Right renal pelvis (tissue), 4 donors: ENCODE data around the gene CRYAB. TPM values are rescaled to one million over a fixed set of nuclear protein-coding genes. Genes with fewer than 3 reads are reported as not detected.
"Not testable (repeated sequence)": the region's sequence is repeated elsewhere in the genome, so short reads cannot be mapped to it uniquely, and the experiment has no call there.

Source experiments
- DNase-seq, 4 donors: peaks; one replicate each; pipeline ENCODE4 v3.0.0-alpha.2; 2013; ENCODE audit warnings: low read depth in 4 of 4, low spot score in 3 of 4, missing footprints in 1 of 4
- polyA plus RNA-seq, 4 donors: library from polyadenylated mRNA; unstranded; fragments of 120-200 nt; gene quantifications; one replicate each; pipeline ENCODE4 v1.2.1, GENCODE V29; 2013; ENCODE audit not compliant: insufficient read length in 4 of 4

Gene CRYAB
- polyA plus RNA-seq, 4 donors, result 49.9 to 71.0 (median 58.3) TPM

DNA sequence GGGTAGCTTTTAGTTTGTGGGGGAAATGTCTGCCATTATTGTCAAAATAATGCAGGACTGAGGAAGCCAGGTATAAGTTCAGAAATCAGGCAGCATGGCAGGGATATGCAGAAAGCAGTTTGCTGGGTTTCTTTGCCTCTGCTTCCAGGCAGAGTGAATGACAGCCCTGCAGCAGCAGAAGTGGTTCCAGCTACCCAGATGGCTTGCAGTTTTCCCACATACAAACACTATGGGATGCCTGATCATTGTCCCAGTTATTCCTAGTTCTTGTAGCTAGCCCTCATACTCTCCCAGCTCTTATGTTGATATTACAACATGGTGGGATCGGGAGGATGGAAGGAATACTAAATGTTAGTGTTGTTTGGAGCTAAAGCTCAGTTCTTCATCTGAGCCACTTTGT lies 22.7 kb upstream of the CRYAB start:
- no peak for DNase-seq

DNA sequence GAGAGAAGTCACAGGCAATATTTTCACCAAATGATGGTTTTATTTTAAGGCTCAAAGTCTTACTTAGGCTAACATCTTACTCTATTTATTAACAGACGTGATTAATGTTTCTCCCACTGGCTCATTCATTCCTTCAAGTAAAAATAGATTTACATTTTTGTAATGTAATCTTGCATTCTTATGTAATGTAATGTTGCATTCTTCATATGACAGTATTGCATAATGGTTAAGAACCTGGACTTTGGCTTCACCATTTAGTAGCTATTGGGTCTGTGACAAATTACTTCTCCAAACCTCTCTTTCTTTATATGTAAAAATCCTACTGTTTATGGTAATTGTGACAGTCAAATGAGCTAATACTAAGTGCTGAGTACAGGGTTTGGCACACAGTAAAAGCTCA lies 22.3 kb upstream of the CRYAB start:
- no peak for DNase-seq

DNA sequence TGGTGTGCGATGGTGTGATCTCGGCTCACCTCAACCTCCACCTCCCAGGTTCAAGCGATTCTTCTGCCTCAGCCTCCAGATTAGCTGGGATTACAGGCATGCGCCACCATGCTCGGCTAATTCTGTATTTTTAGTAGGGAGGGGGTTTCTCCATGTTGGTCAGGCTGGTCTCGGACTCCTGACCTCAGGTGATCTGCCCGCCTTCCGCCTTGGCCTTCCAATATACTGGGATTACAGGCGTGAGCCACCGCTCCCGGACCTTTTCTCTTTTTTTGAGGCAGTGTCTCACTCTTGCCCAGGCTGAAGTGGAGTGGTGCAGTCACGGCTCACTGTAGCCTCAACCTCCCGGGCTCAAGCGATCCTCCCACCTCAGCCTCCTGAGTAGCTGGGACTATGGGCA lies 21.6 kb upstream of the CRYAB start:
- not testable (repeated sequence) for DNase-seq

DNA sequence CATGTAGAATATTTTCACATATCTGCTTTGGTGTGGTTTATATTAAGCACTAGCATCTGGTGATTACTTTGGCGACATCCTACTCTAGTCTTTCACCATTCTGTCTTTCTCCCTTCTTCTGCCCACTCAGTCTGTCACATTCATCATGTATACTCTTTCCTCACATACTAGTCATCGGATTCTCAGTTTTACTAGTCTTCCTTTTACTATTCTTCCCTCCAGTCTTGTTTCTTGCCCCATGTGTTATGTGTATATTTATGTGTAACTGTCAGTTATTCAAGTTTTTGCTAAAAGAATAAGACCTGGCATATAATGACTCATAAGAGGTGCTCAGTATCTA lies 21.0 kb upstream of the CRYAB start:
- DNase-seq, result no peak

DNA sequence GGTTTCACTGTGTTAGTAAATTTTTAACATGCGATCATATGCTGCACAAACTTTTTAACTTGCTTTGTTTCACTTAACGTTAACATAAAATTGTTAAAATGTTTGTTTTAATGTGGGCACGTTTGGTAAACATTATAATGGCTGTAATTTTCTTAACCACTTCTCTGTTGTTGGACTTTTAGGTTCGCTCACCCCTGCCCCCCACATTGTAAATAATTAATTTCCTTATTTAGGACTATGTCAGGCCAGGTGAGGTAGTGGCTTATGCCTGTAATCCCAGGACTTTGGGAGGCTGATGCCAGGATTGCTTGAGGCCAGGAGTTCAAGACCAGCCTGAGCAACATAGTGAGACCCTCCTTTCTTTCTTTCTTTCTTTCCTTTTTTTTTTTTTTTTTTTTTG lies 18.9 kb upstream of the CRYAB start:
- no peak for DNase-seq

DNA sequence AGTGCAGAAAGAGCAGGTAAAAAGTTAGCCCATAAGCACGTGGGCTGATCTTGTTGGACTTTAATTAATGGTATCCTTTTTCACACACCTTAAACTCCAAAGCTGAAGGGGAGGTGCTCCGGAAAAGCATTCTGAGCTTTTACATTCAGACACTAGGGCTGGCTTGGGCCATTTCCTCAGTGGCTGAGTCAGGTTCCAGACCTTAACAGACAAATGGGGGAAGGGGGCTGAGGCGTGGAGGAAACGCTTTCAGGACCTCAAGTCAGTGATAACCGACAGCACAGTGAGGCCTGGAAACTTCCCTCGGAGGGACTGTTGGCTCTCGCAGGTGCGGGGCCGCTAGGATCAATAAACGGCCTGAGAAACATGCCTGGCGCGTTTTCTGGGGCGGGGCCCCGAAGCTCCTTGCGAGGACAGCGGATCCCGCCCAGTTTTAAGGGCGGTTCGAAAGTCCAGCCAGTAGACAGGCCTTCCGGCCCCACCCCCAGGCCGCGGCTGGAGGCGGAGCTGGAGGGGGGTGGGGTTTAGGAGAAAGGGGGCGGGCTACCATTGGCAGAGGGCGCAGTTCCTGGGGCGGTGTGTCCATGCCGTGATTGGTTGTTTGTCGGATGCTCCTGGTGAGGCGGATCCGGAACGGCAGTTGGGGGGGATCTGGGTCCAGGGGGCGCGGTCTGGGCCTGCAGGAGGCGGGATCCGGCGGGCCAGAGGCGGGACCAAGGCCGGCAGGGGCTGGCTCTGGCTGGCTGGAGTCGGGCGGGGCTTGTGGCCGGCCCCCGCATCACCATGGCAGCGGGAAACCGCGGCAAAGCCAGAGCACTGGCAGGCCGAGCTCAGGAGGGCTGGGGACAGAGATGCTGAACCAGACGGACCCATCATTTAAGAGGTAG lies 15.2 kb upstream of the CRYAB start:
- peak; percentile 93 to 94 (median 94) for DNase-seq

DNA sequence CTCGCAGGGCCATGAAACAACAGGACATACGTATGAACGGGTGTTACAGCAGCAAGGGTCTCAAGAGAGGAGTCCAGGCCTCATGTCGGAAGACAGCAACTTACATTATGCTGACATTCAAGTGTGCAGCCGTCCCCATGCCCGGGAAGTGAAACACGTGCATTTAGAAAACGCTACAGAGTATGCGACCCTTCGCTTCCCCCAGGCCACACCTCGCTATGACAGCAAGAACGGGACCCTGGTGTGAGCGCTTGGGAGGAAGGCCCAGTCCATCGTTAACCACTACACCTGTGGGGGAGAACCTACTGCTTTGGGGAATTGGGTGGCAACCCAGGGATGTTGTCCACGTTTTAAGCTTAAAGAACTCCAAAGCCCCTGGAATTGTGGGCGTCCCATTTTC lies 14.4 kb upstream of the CRYAB start:
- DNase-seq, result no peak

DNA sequence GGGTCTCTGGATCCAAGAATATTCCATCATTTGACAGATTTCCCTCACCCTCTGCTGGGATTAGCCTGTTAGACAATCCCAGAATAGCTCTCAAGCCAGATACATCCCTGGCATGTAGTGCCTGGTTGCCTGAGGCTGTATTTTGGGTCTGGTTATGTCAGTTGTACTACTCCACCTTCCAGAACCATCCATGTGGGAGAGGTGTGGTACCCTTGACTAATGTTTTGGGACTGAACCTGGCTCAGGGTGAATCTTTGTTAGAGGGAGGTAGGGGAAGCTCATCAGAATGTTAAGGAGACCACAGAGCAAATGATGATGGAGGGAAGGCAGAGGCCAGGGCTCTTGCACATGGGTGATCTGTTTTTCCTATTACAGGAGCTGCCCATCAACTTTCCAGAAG lies 12.4 kb upstream of the CRYAB start:
- no peak for DNase-seq

DNA sequence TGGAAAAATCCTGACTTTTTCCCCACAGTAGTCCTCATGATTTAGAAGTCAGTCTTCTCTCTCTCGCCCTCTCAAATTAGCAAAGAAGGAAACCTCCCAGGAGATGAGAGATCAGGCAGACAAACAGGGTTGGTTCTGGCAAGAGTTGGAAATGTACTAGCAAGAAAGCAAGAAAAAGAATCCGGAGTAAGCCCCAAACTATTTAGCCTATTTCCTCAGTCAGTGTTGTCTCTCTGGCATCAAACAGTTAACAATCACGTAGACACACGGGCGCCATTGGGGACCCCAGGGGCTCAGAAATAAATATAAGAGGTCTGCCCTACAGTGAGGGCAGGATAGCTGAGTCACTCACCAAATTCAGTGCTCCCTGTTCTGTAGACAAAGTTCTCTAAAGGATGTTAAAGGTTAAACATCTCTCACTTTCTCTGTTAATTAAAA lies 11.8 kb upstream of the CRYAB start:
- DNase-seq, result no peak

DNA sequence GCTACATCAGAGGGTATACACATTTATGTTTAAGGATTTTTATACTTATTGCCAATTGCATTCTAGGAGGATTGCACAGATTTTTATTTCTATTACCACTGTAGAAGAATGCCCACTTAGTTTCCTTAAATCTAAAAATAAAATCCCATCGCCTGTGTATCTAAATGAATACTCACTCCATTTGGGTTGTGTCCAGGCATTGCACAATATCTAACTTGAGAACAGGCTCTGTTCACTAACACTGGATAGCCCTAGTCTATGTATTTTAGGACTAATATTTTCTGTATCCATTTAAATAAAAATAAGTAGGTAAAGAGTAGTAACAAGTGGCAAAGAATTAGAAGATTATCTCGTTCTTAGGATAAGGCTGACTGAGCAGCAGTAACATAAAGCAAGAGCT lies 11.2 kb upstream of the CRYAB start:
- no peak for DNase-seq

DNA sequence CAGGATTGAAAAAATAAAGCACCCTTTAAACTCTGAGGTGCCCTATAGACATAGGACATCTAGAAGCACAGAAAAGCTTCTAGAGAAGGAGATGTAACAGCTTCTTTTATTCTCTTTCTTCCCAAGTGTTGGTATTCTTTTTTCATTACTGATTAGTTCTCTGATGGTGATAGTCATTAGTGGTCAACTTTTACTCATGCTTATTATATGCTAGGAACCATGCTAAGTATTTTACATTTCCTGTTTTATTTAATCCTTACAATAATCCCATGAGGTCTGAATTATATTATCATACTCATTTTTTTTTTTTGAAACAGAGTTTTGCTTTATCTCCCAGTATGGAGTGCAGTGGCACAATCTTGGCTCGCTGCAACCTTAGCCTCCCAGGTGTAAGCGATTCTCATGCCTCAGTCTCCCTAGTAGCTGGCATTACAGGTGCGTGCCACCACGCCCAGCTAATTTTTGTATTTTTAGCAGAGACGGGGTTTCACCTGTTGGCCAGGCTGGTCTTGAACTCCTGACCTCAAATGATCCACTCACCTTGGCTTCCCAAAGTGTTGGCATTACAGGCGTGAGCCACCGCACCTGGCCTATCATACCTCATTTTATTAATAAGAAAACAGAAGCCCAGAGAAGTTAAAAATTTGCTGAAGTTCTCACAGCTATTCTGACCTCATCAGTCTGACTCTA lies 10.1 kb upstream of the CRYAB start:
- no peak for DNase-seq

DNA sequence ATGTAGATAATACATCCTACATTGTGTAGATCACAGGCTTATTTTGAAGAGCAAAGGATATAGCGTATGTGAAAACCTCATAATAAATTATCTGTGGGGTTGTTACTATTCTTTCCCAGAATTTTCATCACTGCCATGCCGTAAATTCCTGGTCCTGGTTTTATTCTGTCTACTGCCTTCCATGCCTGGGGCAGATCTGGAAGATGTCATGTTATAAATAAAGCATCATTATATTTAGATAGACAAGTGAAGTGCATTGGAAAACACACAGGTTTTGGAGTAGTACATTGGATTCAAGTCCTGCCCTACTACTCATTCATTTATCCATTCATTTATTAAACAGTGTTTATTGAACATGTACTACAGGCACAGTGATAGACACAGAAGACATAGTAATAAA lies 9.3 kb upstream of the CRYAB start:
- no peak for DNase-seq

DNA sequence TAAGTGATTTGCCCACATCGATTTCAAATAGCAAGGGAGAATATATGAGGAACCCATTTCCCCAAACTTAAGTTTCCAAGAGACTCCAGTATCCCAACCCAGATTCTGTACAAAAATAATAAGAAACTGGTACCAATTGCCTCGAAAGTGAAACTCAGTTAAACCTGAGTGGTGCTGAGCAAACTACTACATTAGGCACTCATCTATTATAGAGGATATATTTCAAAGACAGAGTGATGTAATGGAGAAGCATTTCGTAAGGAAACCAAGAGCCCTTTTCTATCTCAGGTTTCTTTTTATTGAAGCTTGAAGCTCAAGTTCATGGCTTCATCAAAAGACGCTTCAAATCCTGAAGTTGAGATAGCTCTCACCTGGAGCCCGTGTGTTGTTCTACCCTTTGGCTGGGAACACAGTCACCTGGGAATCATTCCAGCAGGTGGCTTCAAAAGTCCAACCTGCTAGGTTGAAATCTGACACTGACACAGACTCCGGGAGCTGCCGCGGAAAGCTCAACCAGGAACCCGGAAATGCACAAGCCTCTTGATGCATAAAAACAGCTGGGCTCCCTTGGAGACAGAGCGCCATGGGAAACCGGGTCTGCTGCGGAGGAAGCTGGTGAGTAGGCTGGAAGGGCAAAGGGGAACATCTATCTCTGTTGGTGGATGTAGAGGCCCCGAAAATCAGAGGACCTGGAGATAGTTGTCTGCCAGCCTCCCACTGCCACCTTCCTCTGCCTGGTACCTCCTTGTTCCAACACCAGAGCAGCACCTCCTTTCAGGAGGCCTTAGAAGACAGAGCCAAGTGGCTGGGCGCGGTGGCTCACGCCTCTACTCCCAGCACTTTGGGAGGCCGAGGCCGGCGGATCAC lies 7.1 kb upstream of the CRYAB start, which contains the start of gene C11orf52:
TSS of gene C11orf52 (plus strand) at position 524 of the 867 bp plus-strand sequence. CDS start at position 584, 60 bp downstream.
- peak; percentile 57 to 86 (median 82) for DNase-seq

DNA sequence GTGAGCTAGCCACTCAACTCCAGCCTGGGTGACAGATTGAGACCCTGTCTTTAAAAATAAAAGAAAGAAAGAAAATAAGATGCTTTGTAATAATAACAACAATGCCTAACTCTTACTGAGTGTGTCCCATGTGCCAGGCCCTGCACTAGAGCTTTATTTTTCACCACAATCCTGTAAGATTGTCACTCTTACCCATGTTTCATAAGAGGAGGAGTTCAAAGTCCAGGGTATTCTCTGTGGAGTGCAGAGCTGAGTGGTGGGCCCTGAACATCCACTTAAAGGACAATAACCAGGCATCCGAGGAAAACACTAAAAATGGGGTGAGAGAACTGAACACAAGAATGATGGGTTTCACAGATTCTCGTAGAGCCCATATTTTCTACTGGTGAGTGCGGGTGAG lies 6.2 kb upstream of the CRYAB start:
- DNase-seq, result no peak

DNA sequence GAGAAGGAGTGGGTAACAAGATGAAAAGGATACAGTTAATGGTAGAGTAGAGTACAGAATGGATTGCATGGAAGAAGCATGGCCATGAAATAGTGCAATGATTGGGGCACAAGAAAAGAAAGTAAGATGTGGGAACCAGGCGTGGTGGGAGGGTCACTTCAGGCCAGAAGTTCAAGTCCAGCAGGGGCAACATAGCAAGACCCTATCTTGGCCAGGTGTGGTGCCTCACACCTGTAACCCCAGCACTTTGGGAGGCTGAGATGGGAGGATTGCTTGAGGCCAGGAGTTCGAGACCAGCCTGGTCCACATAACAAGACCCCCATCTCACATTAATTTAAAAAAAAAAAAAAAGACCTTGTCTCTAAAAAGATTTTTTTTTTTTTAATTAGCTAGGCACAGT lies 5.7 kb upstream of the CRYAB start:
- no peak for DNase-seq

DNA sequence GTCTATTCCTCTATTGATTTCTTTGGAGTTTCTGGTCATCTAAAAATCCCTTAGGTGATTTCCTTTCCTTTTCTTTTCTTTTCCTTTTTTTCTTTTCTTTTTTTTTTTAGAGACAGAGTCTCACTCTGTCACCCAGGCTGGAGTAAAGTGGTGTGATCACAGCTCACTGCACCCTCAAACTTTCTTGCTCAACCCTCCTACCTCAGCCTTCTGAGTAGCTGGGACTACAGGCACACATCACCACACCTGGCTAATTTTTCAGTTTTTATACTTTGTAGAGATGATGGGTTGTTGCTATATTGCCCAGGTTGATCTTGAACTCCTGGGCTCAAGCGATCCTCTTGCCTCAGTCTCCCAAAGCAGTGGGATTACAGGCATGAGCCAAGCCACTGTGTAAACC lies 5.2 kb upstream of the CRYAB start:
- DNase-seq, result no peak

DNA sequence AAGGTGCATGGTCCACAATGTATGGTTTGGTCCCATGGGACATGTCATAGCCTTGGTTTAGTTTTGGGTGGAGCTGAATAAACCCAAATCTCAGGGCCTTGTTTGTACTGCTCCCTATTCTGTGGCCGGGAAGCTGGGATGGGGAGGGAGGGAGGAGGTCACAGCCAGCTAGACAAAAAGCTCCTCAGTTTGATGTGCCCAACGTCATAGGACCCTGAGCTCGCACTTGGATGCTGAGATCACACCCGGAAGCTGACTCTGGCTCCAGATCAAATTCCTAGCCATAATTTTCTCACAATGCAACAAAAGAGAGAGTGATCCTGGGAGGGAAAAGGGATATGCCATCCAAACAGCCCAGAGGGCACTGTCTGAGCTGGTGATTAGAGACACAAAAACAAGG lies 2.4 kb upstream of the CRYAB start:
- DNase-seq, result no peak

DNA sequence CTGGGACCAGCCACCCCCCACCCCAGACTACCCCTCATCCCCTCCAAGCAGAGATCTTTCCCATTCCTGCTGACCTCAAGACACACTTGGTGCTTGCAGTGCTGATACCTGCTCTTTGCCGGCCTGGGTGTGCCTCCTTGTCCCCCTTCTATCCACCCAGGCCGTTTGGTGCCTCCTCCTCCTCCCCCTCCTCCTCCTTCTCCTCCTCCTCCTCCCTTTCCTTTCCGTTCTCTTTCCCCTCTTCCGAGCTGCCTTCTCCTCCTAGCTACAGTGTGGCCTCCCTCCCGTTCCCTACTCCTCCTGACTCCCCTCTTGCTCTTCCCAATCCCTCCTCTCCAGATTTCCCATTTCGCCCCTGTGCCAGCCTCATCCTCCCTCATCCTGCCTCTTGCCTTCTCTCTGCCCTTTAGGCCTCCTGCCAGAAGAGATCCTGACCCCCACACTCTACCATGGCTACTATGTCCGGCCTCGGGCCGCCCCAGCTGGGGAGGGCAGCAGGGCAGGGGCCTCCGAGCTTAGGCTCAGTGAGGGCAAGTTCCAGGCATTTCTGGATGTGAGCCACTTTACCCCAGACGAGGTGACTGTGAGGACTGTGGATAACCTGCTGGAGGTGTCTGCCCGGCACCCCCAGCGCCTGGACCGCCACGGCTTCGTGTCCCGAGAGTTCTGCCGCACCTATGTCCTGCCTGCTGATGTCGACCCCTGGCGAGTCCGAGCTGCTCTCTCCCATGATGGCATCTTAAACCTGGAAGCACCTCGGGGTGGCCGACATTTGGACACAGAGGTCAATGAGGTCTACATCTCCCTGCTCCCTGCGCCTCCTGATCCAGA lies 1.7 kb upstream of the CRYAB start:
- DNase-seq, result no peak

DNA sequence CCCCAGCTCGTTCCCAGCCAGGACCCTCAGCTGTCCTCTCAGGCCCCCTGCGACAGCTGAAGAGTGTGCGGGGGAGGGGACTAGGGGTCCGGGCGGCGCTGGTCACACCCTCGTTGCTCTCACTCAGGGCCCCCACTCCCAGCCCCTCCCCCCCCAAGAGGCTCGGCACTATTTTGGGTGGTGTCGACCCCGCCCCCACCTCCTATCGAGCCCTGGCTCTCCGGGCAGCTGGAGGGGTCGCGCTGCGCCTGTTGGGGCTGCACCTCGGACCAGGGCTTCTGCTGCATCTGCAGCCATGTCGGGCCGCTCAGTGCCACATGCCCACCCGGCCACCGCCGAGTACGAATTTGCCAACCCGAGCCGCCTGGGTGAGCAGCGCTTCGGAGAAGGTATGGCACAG lies 965 bp upstream of the CRYAB start, which contains the start of gene HSPB2:
TSS of gene HSPB2 (plus strand) at position 200 of the 400 bp plus-strand sequence. CDS start at position 296, 96 bp downstream.
- no peak for DNase-seq
